Measurements from ENCODE around the gene PRUNE2. TPM values are rescaled to one million over a fixed set of nuclear protein-coding genes. Genes with fewer than 3 reads are reported as not detected.

PRUNE2 gene
- total RNA-seq, 2 experiments from 2014 or later = 0.38 to 0.72 TPM

GRCh38 chr9:76591256-76591950 is 314.5 kb downstream of the PRUNE2 start:
- CTCF ChIA-PET = no interaction called here
- Mint-ChIP-seq H3K27me3 (peaks cover 3% of the 10 kb centered on the region), H3K9me3 (no peaks in the 10 kb centered on the region), H3K4me1 (ENCODE audit: low read depth) (peaks cover 7% of the 10 kb centered on the region), H3K36me3 (ENCODE audit: low read depth) (no peaks in the 10 kb centered on the region), H3K4me3 (no peak overlapping the region), H3K27ac (no peak overlapping the region)
- TF ChIP-seq CTCF (IDR thresholded peaks at IDR 0.05) = no peak
- POLR2A ChIA-PET = interaction anchor here (0.5 kb wide), 1 partner anchor 197 kb away, joined by 7 read pairs; the partner anchor contains the start of gene RFK
- DNase-seq = no peak
- intact Hi-C loops (cut with micrococcal nuclease) = no loop called here
- ATAC-seq = no peak

- Mint-ChIP-seq H3K4me3 (no peak overlapping the region), H3K36me3 (ENCODE audit: low read depth) (no peaks in the 10 kb centered on the region), H3K27ac (no peak overlapping the region), H3K4me1 (ENCODE audit: low read depth) (peaks cover 4% of the 10 kb centered on the region), H3K27me3 (peaks cover 3% of the 10 kb centered on the region), H3K9me3 (no peaks in the 10 kb centered on the region)
- ChIA-PET POLR2A (no interaction called here), CTCF (interaction anchor here (1.5 kb wide), 1 partner anchor 70 kb away, joined by 3 read pairs; no protein-coding TSS in a partner anchor)
- no peak for DNase-seq
- intact Hi-C loops (cut with micrococcal nuclease) = no loop called here
- TF ChIP-seq CTCF (IDR thresholded peaks at IDR 0.05) = no peak
- ATAC-seq = no peak
These were observed 317.6 kb downstream of the PRUNE2 start for GRCh38 chr9:76588316-76588715.

- no peaks in the 10 kb centered on the region for H3K4me1 Mint-ChIP-seq (ENCODE audit: low read depth)
- no peaks in the 10 kb centered on the region for H3K36me3 Mint-ChIP-seq (ENCODE audit: low read depth)
- POLR2A ChIA-PET = no interaction called here
- ATAC-seq = no peak
- peaks cover 3% of the 10 kb centered on the region for H3K27me3 Mint-ChIP-seq
- DNase-seq = no peak
- no peak overlapping the region for H3K4me3 Mint-ChIP-seq
- CTCF ChIA-PET = interaction anchor here (0.6 kb wide), 1 partner anchor 158 kb away, joined by 3 read pairs; no protein-coding TSS in a partner anchor
- no peak for TF ChIP-seq CTCF (IDR thresholded peaks at IDR 0.05)
- intact Hi-C loops (cut with micrococcal nuclease) = no loop called here
- H3K27ac Mint-ChIP-seq = no peak overlapping the region
- H3K9me3 Mint-ChIP-seq = no peaks in the 10 kb centered on the region
These were observed 319.3 kb downstream of the PRUNE2 start for GRCh38 chr9:76586390-76587314.

- TF ChIP-seq CTCF (IDR thresholded peaks at IDR 0.05) = no peak
- ChIA-PET CTCF (interaction anchor here (0.6 kb wide), 1 partner anchor 157 kb away, joined by 3 read pairs; no protein-coding TSS in a partner anchor), POLR2A (no interaction called here)
- intact Hi-C loops (cut with micrococcal nuclease) = no loop called here
- no peaks in the 10 kb centered on the region for H3K36me3 Mint-ChIP-seq (ENCODE audit: low read depth)
- no peaks in the 10 kb centered on the region for H3K9me3 Mint-ChIP-seq
- H3K27me3 Mint-ChIP-seq = peaks cover 1% of the 10 kb centered on the region
- DNase-seq (no peak), ATAC-seq (no peak)
- H3K27ac Mint-ChIP-seq = no peak overlapping the region
- no peak overlapping the region for H3K4me3 Mint-ChIP-seq
- H3K4me1 Mint-ChIP-seq (ENCODE audit: low read depth) = no peaks in the 10 kb centered on the region
These were observed 320.2 kb downstream of the PRUNE2 start for GRCh38 chr9:76585487-76586389.

All from activated CD8-positive, alpha-beta T cell treated with anti-CD3 and anti-CD28 coated beads for 36 hours (primary cell).